ENCODE results near the gene TDRD9.

DNA sequence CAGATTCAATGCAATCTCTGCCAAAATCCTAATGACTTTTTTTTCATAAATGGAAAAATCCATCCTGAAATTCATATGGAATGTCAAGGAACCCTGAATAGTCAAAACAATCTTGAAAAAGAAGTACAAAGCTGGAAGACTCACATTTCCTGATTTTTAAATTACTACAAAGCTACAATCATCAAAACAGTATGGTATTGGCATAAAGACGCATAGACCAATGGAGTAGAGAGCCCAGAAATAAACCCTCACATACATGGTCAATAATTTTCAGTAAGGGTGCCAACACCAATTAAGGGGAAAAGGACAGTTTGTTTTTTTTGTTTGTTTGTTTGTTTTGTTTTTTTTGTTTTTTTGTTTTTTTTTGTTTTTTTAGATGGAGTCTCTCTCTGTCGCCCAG lies 18.7 kb downstream of the TDRD9 start:
- no peak for TF ChIP-seq REST (IDR thresholded peaks at IDR 0.05; ENCODE audit: insufficient read depth in 1 of 2, low read depth in 2 of 2, low read length in 2 of 2)
- no peak for TF ChIP-seq TAF1 (IDR thresholded peaks at IDR 0.05; ENCODE audit: borderline replicate concordance, insufficient read depth, low read length)
- no peak for TF ChIP-seq POLR2AphosphoS5 (IDR thresholded peaks at IDR 0.05; ENCODE audit: low read depth, low read length)
- TF ChIP-seq SIN3A (IDR thresholded peaks at IDR 0.05; ENCODE audit: borderline replicate concordance, insufficient read depth, low read length): no peak
